GM12878 (cell line): ENCODE data around the gene ATG13. TPM values are rescaled to one million over a fixed set of nuclear protein-coding genes. Genes with fewer than 3 reads are reported as not detected.
A peak's percentile ranks its signal among the peaks of the same experiment; 100 is the strongest.

ENCODE experiments used
- ATAC-seq: fragments of 200-7000 bp; cut with Tn5 transposase; 3 replicates; pipeline ENCODE4 v1.9.1; 2020; ENCODE audit warnings: mild to moderate bottlenecking, moderate library complexity
- BruUV-seq: library from RNA; stranded (reverse); fragments of 400-500 nt; replicated peaks from 2 replicates; lab custom pipeline; 2021; lab: Mats Ljungman, UMichigan
- CTCF ChIA-PET: fragments of 300-600 bp; sonication (Branson Sonifier 250); formaldehyde crosslinking; extraction: SDS; loops from one replicate; lab custom pipeline; 2021; ENCODE audit warnings: inconsistent platforms; lab: Yijun Ruan, JAX
- POLR2A ChIA-PET: fragments of 350-600 bp; formaldehyde crosslinking; extraction: SDS; loops from one replicate; lab custom pipeline; 2021; ENCODE audit warnings: inconsistent platforms; lab: Charles Lee
- RAD21 ChIA-PET: fragments of 300-600 bp; sonication (Branson Sonifier 250); formaldehyde crosslinking; loops from one replicate; lab custom pipeline; 2023; ENCODE audit warnings: antibody characterized with exemption; ENCODE audit not compliant: unreplicated experiment; lab: Charles Lee
- SMC1A ChIA-PET: fragments of 300-600 bp; sonication (Branson Sonifier 250); formaldehyde crosslinking; loops from one replicate; lab custom pipeline; 2023; ENCODE audit not compliant: unreplicated experiment, uncharacterized antibody; lab: Charles Lee
- DNase-seq: peaks from one replicate; pipeline ENCODE4 v3.0.0-alpha.2; 2011; ENCODE audit warnings: low read depth, low spot score
- FAIRE-seq: peaks from 3 replicates; lab custom pipeline; 2011; peaks lifted over from hg19 to GRCh38; lab: Jason Lieb, UNC
- H2AFZ ChIP-seq: 2 replicates; pipeline ENCODE4 v1.6.0; 2011; ENCODE audit warnings: low read depth, low read length, control low read depth; ENCODE audit not compliant: control insufficient read depth
- H3K27ac ChIP-seq: 2 replicates; pipeline ENCODE4 v1.5.1; 2011; ENCODE audit warnings: control low read depth; ENCODE audit not compliant: control insufficient read depth, insufficient read depth
- H3K27me3 ChIP-seq, 2 experiments: replicated peaks in 1 of 2; 2 replicates each; pipeline versions ENCODE4 v1.6.0 to v1.6.1; 2011; ENCODE audit warnings: low read length in 1 of 2; ENCODE audit not compliant: control insufficient read depth in 2 of 2, insufficient read depth in 2 of 2
- H3K36me3 ChIP-seq, 2 experiments: 2 replicates each; pipeline ENCODE4 v1.5.1; 2011; ENCODE audit warnings: low read length in 1 of 2; ENCODE audit not compliant: control insufficient read depth in 2 of 2, insufficient read depth in 2 of 2
- H3K4me1 ChIP-seq: 2 replicates; pipeline ENCODE4 v1.6.1; 2011; ENCODE audit warnings: mild to moderate bottlenecking, low read length, moderate library complexity, mixed read lengths; ENCODE audit not compliant: control insufficient read depth, insufficient read depth
- H3K4me2 ChIP-seq: 2 replicates; pipeline ENCODE4 v1.6.0; 2011; ENCODE audit warnings: control low read depth; ENCODE audit not compliant: control insufficient read depth, insufficient read depth
- H3K4me3 ChIP-seq: fragments of 200-600 bp; sonication (generic); 2 replicates; pipeline ENCODE4 v1.5.1; 2016
- H3K79me2 ChIP-seq: 2 replicates; pipeline ENCODE4 v1.6.0; 2011; ENCODE audit warnings: low read length; ENCODE audit not compliant: control insufficient read depth, insufficient read depth
- H3K9ac ChIP-seq: 2 replicates; pipeline ENCODE4 v1.8.0; 2011; ENCODE audit warnings: low read length, control low read depth, mixed read lengths; ENCODE audit not compliant: control insufficient read depth, insufficient read depth
- H3K9me3 ChIP-seq: replicated peaks from 3 replicates; pipeline ENCODE4 v1.5.1; 2011; ENCODE audit warnings: mild to moderate bottlenecking, low read length; ENCODE audit not compliant: control insufficient read depth, insufficient read depth
- H4K20me1 ChIP-seq: 2 replicates; pipeline ENCODE4 v1.6.0; 2011; ENCODE audit not compliant: control insufficient read depth, insufficient read depth
- BACH1 ChIP-seq: fragments of 450-650 bp; IDR thresholded peaks from 2 replicates; pipeline ENCODE4 v1.6.1; 2017; ENCODE audit warnings: mild to moderate bottlenecking, borderline replicate concordance
- CEBPB ChIP-seq, 2 experiments: fragments of 150-350 bp in 1 of 2; IDR thresholded peaks; 2 replicates each; pipeline ENCODE4 v1.6.1; 2012 to 2014; ENCODE audit warnings: low read depth in 2 of 2, low read length in 2 of 2, borderline replicate concordance in 1 of 2, inconsistent platforms in 1 of 2
- CREM ChIP-seq: IDR thresholded peaks from 2 replicates; pipeline ENCODE4 v1.6.1; 2014; ENCODE audit warnings: antibody characterized with exemption, low read depth
- EED ChIP-seq: sonication (generic); IDR thresholded peaks from 2 replicates; pipeline ENCODE4 v1.6.1; 2016; ENCODE audit warnings: antibody characterized with exemption, low read depth
- FOXM1 ChIP-seq: IDR thresholded peaks from 2 replicates; pipeline ENCODE4 v1.6.1; 2012; ENCODE audit warnings: low read depth, mild to moderate bottlenecking, inconsistent platforms, low read length, moderate library complexity
- GABPA ChIP-seq: IDR thresholded peaks from 2 replicates; pipeline ENCODE4 v1.6.1; 2014; ENCODE audit warnings: antibody characterized with exemption, low read depth, mild to moderate bottlenecking, inconsistent platforms
- IRF5 ChIP-seq: fragments of 450-650 bp; IDR thresholded peaks from 2 replicates; pipeline ENCODE4 v1.6.1; 2017; ENCODE audit warnings: borderline replicate concordance
- NFXL1 ChIP-seq: fragments of 450-650 bp; IDR thresholded peaks from 2 replicates; pipeline ENCODE4 v1.6.1; 2017; ENCODE audit warnings: antibody characterized with exemption, mild to moderate bottlenecking, borderline replicate concordance
- NKRF ChIP-seq: fragments of 450-650 bp; conservative IDR thresholded peaks from 2 replicates; pipeline ENCODE4 v1.6.1; 2017; ENCODE audit warnings: mild to moderate bottlenecking, moderate library complexity
- PAX8 ChIP-seq: fragments of 450-650 bp; IDR thresholded peaks from 2 replicates; pipeline ENCODE4 v1.6.1; 2017; ENCODE audit warnings: mild to moderate bottlenecking, moderate library complexity
- RAD51 ChIP-seq: fragments of 450-650 bp; IDR thresholded peaks from 2 replicates; pipeline ENCODE4 v1.6.1; 2016; ENCODE audit warnings: moderate library complexity, mild to moderate bottlenecking, inconsistent platforms
- RB1 ChIP-seq: fragments of 450-650 bp; formaldehyde crosslinking; IDR thresholded peaks from 2 replicates; pipeline ENCODE4 v1.6.1; 2017; ENCODE audit warnings: mild to moderate bottlenecking, borderline replicate concordance
- RELB ChIP-seq: fragments of 450-650 bp; IDR thresholded peaks from 2 replicates; pipeline ENCODE4 v1.6.1; 2017; ENCODE audit warnings: low read depth, mild to moderate bottlenecking, moderate library complexity
- SMARCA5 ChIP-seq: fragments of 450-650 bp; IDR thresholded peaks from 2 replicates; pipeline ENCODE4 v1.6.1; 2017; ENCODE audit warnings: mild to moderate bottlenecking
- TARDBP ChIP-seq: IDR thresholded peaks from 2 replicates; pipeline ENCODE4 v1.6.1; 2016; ENCODE audit warnings: borderline replicate concordance
- ZNF217 ChIP-seq: fragments of 450-650 bp; IDR thresholded peaks from 2 replicates; pipeline ENCODE4 v1.6.1; 2017; ENCODE audit warnings: antibody characterized with exemption, mild to moderate bottlenecking
- WGBS: methylation state at CpG from one replicate; pipeline ENCODE4 v1.1.6; 2016; ENCODE audit warnings: low lambda C conversion rate; ENCODE audit not compliant: insufficient replicate concordance, insufficient coverage; ENCODE audit errors: missing lambda C conversion rate; 5-methylcytosine and 5-hydroxymethylcytosine counted together
- in situ Hi-C: fragments of 300-500 bp; cut with MboI; formaldehyde crosslinking; loops from 9 replicates; pipeline ENCODE4 v1.14.3; 2018; ENCODE audit warnings: mixed read lengths
- intact Hi-C: fragments of 100-400 bp; cut with micrococcal nuclease; formaldehyde crosslinking; loops from one replicate; pipeline ENCODE4 v1.14.2; 2022; ENCODE audit not compliant: unreplicated experiment
- polyA plus RNA-seq, 11 experiments: library from polyadenylated mRNA; depleted of rRNA in 4 of 11; unstranded in 6 of 11; stranded (reverse) in 5 of 11; fragments of >200 nt; fragmentation: Nextera tagmentation in 4 of 11; fragmentation: Illumina TruSeq in 1 of 11; extraction: Ambion mirVana in 4 of 11; extraction: Trizol in 1 of 11; gene quantifications; 1 replicate in 1 of 11; 2 replicates in 10 of 11; pipeline versions ENCODE4 v1.2.1 to v1.2.3, GENCODE V29; 2011 to 2016; ENCODE audit warnings: inconsistent platforms in 2 of 11, missing spikeins in 2 of 11, low read depth in 1 of 11
- total RNA-seq, 4 experiments: library from RNA; depleted of rRNA in 3 of 4; stranded (reverse); fragments of >200 nt in 3 of 4; fragmentation: Illumina TruSeq in 1 of 4; extraction: Trizol in 1 of 4; gene quantifications; 2 replicates each; pipeline versions ENCODE4 v1.2.1 to v1.2.3, GENCODE V29; 2013 to 2021

Gene ATG13
- total and polyA plus RNA-seq, 10 of the 15 experiments (the other 5 are each of a cell fraction or from before 2014, with no cell fraction given), result 10.9 to 61.6 (median 50.9) TPM

GRCh38 chr11:46701078-46701654, 83.8 kb downstream of the ATG13 start:
- TSS peak; percentile 84 for BruUV-seq
- H3K36me3 ChIP-seq, result peaks cover 17 to 20% of the 10 kb centered on the region in 2 experiments; a peak in 3 of 4 replicates
- SMC1A ChIA-PET, result interaction anchor here (0.9 to 1.5 kb wide), 4 partner anchors 10 to 141 kb away, joined by 3 to 7 read pairs (median 3); no protein-coding TSS in a partner anchor
- peaks cover 4% of the 10 kb centered on the region for H3K4me1 ChIP-seq
- CTCF ChIA-PET, result interaction anchor here (0.5 to 1.5 kb wide), 5 partner anchors 83 to 219 kb away, joined by 3 to 9 read pairs (median 3); partner anchors contain the start of genes AMBRA1 and ATG13
- no peaks in the 10 kb centered on the region for H3K27me3 ChIP-seq
- peak overlapping the region; percentile 99 for H3K27ac ChIP-seq
- FAIRE-seq (no peak), DNase-seq (no peak), ATAC-seq (peak; percentile 3)
- POLR2A ChIA-PET, result interaction anchor here (1.0 to 1.1 kb wide), 2 partner anchors 84 to 107 kb away, joined by 3 to 4 read pairs; partner anchors contain the start of gene ATG13
- RAD21 ChIA-PET, result interaction anchor here (1.0 to 1.3 kb wide), 4 partner anchors 108 to 547 kb away, joined by 3 to 5 read pairs (median 4); partner anchors contain the start of genes ACP2 and AMBRA1
- H3K4me3 ChIP-seq, result peak overlapping the region; percentile 85
- under 1% methylated on average over 28 of the region's 29 CpGs for WGBS
- in situ Hi-C loops, result no loop called here
- peaks cover 27% of the 10 kb centered on the region for H3K79me2 ChIP-seq
- TF ChIP-seq CREM, result no peak
- 0 out of 2 replicates have a peak, but pooled peaks have one; percentile 30 for TF ChIP-seq NFXL1
- no peak for TF ChIP-seq CEBPB (IDR thresholded peaks at IDR 0.05; ENCODE audit: borderline replicate concordance in 1 of 2, low read depth in 2 of 2, low read length in 2 of 2)
- 0 out of 2 replicates have a peak, but pooled peaks have one; percentile 38 for TF ChIP-seq SMARCA5
- TF ChIP-seq RAD51, result no peak
- 0 out of 2 replicates have a peak, but pooled peaks have one; percentile 9 for TF ChIP-seq NKRF
- no peak for TF ChIP-seq IRF5
- peak; percentile 48; the same call in 1 of the 2 replicates for TF ChIP-seq RELB
- no peak for TF ChIP-seq GABPA
- no peak for TF ChIP-seq RB1
- TF ChIP-seq FOXM1, result no peak
- peak; percentile 7; the same call in 1 of the 2 replicates for TF ChIP-seq PAX8
- 0 out of 2 replicates have a peak, but pooled peaks have one; percentile 1 for TF ChIP-seq ZNF217
- no peak for TF ChIP-seq EED
- TF ChIP-seq TARDBP, result no peak
- 0 out of 2 replicates have a peak, but pooled peaks have one; percentile 8 for TF ChIP-seq BACH1
- no peaks in the 10 kb centered on the region; the same call in 1 of the 2 replicates for H4K20me1 ChIP-seq
- peak overlapping the region; percentile 93 for H3K9ac ChIP-seq
- intact Hi-C loops, result no loop called here
- no peaks in the 10 kb centered on the region for H3K9me3 ChIP-seq
- H3K4me2 ChIP-seq, result peak overlapping the region; percentile 51; the same call in 1 of the 2 replicates
- H2AFZ ChIP-seq, result peak overlapping the region; percentile 98
